ENCODE results near the gene ATG7.

GRCh38 chr3:11273891-11274291 lies 1.7 kb downstream of the ATG7 start:
- TF ChIP-seq CTCF (IDR thresholded peaks at IDR 0.05; ENCODE audit: insufficient read depth, low read length) (no peak), POLR2AphosphoS5 (IDR thresholded peaks at IDR 0.05; ENCODE audit: low read depth) (peak; percentile 75)

Data from HL-60 (cell line).